Mesothelial cell of epicardium (in vitro differentiated cells): ENCODE results near the gene DES. TPM values are rescaled to one million over a fixed set of nuclear protein-coding genes. Genes with fewer than 3 reads are reported as not detected.

Experiments used
- DNase-seq, 2 experiments: peaks; one replicate each; pipeline ENCODE4 v3.0.0; 2021; ENCODE audit warnings: low spot score in 2 of 2; ENCODE audit not compliant: unreplicated experiment in 2 of 2
- H3K27ac Mint-ChIP-seq: 2 replicates; pipeline ENCODE4 v1.8.0; 2021; ENCODE audit warnings: mixed read lengths
- H3K27me3 Mint-ChIP-seq: 2 replicates; pipeline ENCODE4 v1.8.0; 2021; ENCODE audit warnings: low read depth, mixed read lengths
- H3K36me3 Mint-ChIP-seq: 2 replicates; pipeline ENCODE4 v1.8.0; 2021; ENCODE audit warnings: mixed read lengths
- H3K4me1 Mint-ChIP-seq: 2 replicates; pipeline ENCODE4 v1.8.0; 2021; ENCODE audit warnings: mixed read lengths
- H3K4me3 Mint-ChIP-seq: 2 replicates; pipeline ENCODE4 v1.8.0; 2021; ENCODE audit warnings: mild to moderate bottlenecking, moderate library complexity, mixed read lengths
- H3K9me3 Mint-ChIP-seq: 2 replicates; pipeline ENCODE4 v1.8.0; 2021; ENCODE audit warnings: mixed read lengths
- CTCF ChIP-seq: fragments of 200-600 bp; sonication (generic); IDR thresholded peaks from one replicate; pipeline ENCODE4 v1.5.0; 2021; ENCODE audit warnings: antibody characterized with exemption; ENCODE audit not compliant: unreplicated experiment
- total RNA-seq: library from RNA; stranded (reverse); gene quantifications from 3 replicates; pipeline ENCODE4 v1.2.1, GENCODE V29; 2021

The DES gene
- total RNA-seq, 1 donor from 2014 or later: 33.0 TPM

GRCh38 chr2:219474285-219475060, 56.3 kb downstream of the DES start:
- Mint-ChIP-seq H3K27ac (no peak overlapping the region), H3K36me3 (peaks cover 3% of the 10 kb centered on the region), H3K27me3 (no peaks in the 10 kb centered on the region), H3K4me3 (no peak overlapping the region), H3K9me3 (no peaks in the 10 kb centered on the region), H3K4me1 (peaks cover 20% of the 10 kb centered on the region)
- no peak for TF ChIP-seq CTCF
- no peak for DNase-seq

GRCh38 chr2:219475278-219475677, 57.1 kb downstream of the DES start:
- no peaks in the 10 kb centered on the region for H3K9me3 Mint-ChIP-seq
- H3K4me3 Mint-ChIP-seq: no peak overlapping the region
- peaks cover 3% of the 10 kb centered on the region for H3K36me3 Mint-ChIP-seq
- H3K27me3 Mint-ChIP-seq: no peaks in the 10 kb centered on the region
- no peak for DNase-seq
- peak overlapping the region; percentile 56 for H3K27ac Mint-ChIP-seq
- TF ChIP-seq CTCF: no peak
- H3K4me1 Mint-ChIP-seq: peaks cover 20% of the 10 kb centered on the region

- Mint-ChIP-seq H3K36me3 (peaks cover 3% of the 10 kb centered on the region), H3K4me1 (peaks cover 20% of the 10 kb centered on the region), H3K27me3 (peaks cover 4% of the 10 kb centered on the region), H3K9me3 (no peaks in the 10 kb centered on the region), H3K4me3 (peak overlapping the region; percentile 61), H3K27ac (peak overlapping the region; percentile 56)
- TF ChIP-seq CTCF: peak; percentile 88
- peak; percentile 66 to 84 for DNase-seq
Measured at GRCh38 chr2:219475697-219476651, 57.8 kb downstream of the DES start.

Other genes with a start within 250 kb of the DES start
- gene SLC23A3, start 248.3 kb upstream of the DES start, total RNA-seq: 1.6 to 2.6 TPM (median 1.7 TPM) in 3 replicates
- gene CNPPD1, start 241.5 kb upstream of the DES start, total RNA-seq: 24.4 to 28.2 TPM (median 27.5 TPM) in 3 replicates
- gene RETREG2, start 240.1 kb upstream of the DES start, total RNA-seq: 70.0 to 75.2 TPM (median 74.2 TPM) in 3 replicates
- 27.4 to 29.2 TPM (median 27.8 TPM) in 3 replicates for gene ZFAND2B, start 211.6 kb upstream of the DES start, total RNA-seq
- gene ABCB6, start 199.4 kb upstream of the DES start, total RNA-seq: 24.6 to 29.4 TPM (median 28.1 TPM) in 3 replicates
- gene ATG9A, start 188.7 kb upstream of the DES start, total RNA-seq: 39.3 to 40.8 TPM (median 40.6 TPM) in 3 replicates
- gene ANKZF1, start 188.6 kb upstream of the DES start, total RNA-seq: 58.3 to 65.3 TPM (median 59.6 TPM) in 3 replicates
- 9.6 to 11.6 TPM (median 9.9 TPM) in 3 replicates for gene GLB1L, start 172.9 kb upstream of the DES start, total RNA-seq
- gene STK16, start 172.9 kb upstream of the DES start, total RNA-seq: 28.0 to 31.2 TPM (median 29.0 TPM) in 3 replicates
- not detected in 3 replicates for gene TUBA4B, start 165.1 kb upstream of the DES start, total RNA-seq
- gene TUBA4A, start 164.5 kb upstream of the DES start, total RNA-seq: 0.47 to 1.1 TPM (median 0.63 TPM) in 3 replicates
- gene DNAJB2, start 139.0 kb upstream of the DES start, total RNA-seq: 39.7 to 47.8 TPM (median 43.4 TPM) in 3 replicates
- 0.33 to 0.50 TPM (median 0.38 TPM) in 3 replicates for gene PTPRN, start 109.0 kb upstream of the DES start, total RNA-seq
- not detected in 3 replicates for gene RESP18, start 85.6 kb upstream of the DES start, total RNA-seq
- gene DNPEP, start 30.5 kb upstream of the DES start, total RNA-seq: 73.2 to 85.1 TPM (median 77.1 TPM) in 3 replicates
- gene SPEG, start 16.5 kb downstream of the DES start, total RNA-seq: 95.4 to 97.7 TPM (median 97.7 TPM) in 3 replicates
- gene GMPPA, start 80.5 kb downstream of the DES start, total RNA-seq: 34.5 to 37.3 TPM (median 36.0 TPM) in 3 replicates
- 0.98 to 1.4 TPM (median 1.1 TPM) in 3 replicates for gene ASIC4, start 96.1 kb downstream of the DES start, total RNA-seq
- gene CHPF, start 125.4 kb downstream of the DES start, total RNA-seq: 78.1 to 81.0 TPM (median 78.5 TPM) in 3 replicates
- gene TMEM198, start 125.7 kb downstream of the DES start, total RNA-seq: 3.6 to 4.0 TPM (median 3.7 TPM) in 3 replicates
- gene OBSL1, start 153.2 kb downstream of the DES start, total RNA-seq: 307 to 319 TPM (median 316 TPM) in 3 replicates
- 3.0 to 3.7 TPM (median 3.6 TPM) in 3 replicates for gene INHA, start 153.9 kb downstream of the DES start, total RNA-seq
- 39.8 to 47.7 TPM (median 41.0 TPM) in 3 replicates for gene STK11IP, start 179.5 kb downstream of the DES start, total RNA-seq
- gene SLC4A3, start 209.3 kb downstream of the DES start, total RNA-seq: 23.6 to 25.7 TPM (median 25.7 TPM) in 3 replicates